KMS-11 (cell line): ENCODE results near the gene TMEM232.

Experiments used
- H2AFZ ChIP-seq: fragments of 200-600 bp; sonication (generic); 2 replicates; pipeline ENCODE4 v1.6.1; 2016; ENCODE audit warnings: antibody characterized with exemption, mixed run types, low read depth
- H3K27ac ChIP-seq: fragments of 200-600 bp; sonication (generic); 2 replicates; pipeline ENCODE4 v1.6.1; 2016; ENCODE audit warnings: mild to moderate bottlenecking, mixed run types
- H3K27me3 ChIP-seq: fragments of 200-600 bp; sonication (generic); 2 replicates; pipeline ENCODE4 v1.6.1; 2017; ENCODE audit warnings: mild to moderate bottlenecking, low read depth, mixed run types, moderate library complexity; ENCODE audit not compliant: insufficient read depth
- H3K36me3 ChIP-seq: fragments of 200-600 bp; sonication (generic); 2 replicates; pipeline ENCODE4 v1.6.1; 2017; ENCODE audit warnings: mild to moderate bottlenecking, mixed run types; ENCODE audit not compliant: insufficient read depth
- H3K4me1 ChIP-seq: fragments of 200-600 bp; sonication (generic); 2 replicates; pipeline ENCODE4 v1.6.1; 2016; ENCODE audit warnings: mild to moderate bottlenecking, low read depth, mixed run types; ENCODE audit not compliant: poor library complexity, severe bottlenecking
- H3K4me2 ChIP-seq: fragments of 200-600 bp; sonication (generic); 2 replicates; pipeline ENCODE4 v1.7.0; 2016; ENCODE audit warnings: mild to moderate bottlenecking, mixed run types
- H3K4me3 ChIP-seq: fragments of 200-600 bp; sonication (generic); IDR thresholded peaks from 2 replicates; pipeline ENCODE4 v1.6.1; 2017; ENCODE audit warnings: low read depth, low read length, mixed read lengths; ENCODE audit not compliant: insufficient read depth
- H3K79me2 ChIP-seq: fragments of 200-600 bp; sonication (generic); 2 replicates; pipeline ENCODE4 v1.6.1; 2016; ENCODE audit warnings: low read depth, mixed run types; ENCODE audit not compliant: insufficient read depth
- H3K9ac ChIP-seq: fragments of 200-600 bp; sonication (generic); 2 replicates; pipeline ENCODE4 v1.6.1; 2016; ENCODE audit warnings: mild to moderate bottlenecking, mixed run types
- H4K20me1 ChIP-seq: fragments of 200-600 bp; sonication (generic); 2 replicates; pipeline ENCODE4 v1.6.1; 2016; ENCODE audit warnings: mild to moderate bottlenecking, mixed run types; ENCODE audit not compliant: insufficient read depth
- CTCF ChIP-seq: fragments of 200-600 bp; sonication (generic); conservative IDR thresholded peaks from 2 replicates; pipeline ENCODE4 v1.6.1; 2017; ENCODE audit warnings: low read depth, mild to moderate bottlenecking, antibody characterized with exemption, low read length, moderate library complexity, mixed read lengths

The TMEM232 gene

GRCh38 chr5:110594866-110595265 lies 131.6 kb downstream of the TMEM232 start:
- H3K36me3 ChIP-seq: no peaks in the 10 kb centered on the region
- no peaks in the 10 kb centered on the region for H4K20me1 ChIP-seq
- no peak for TF ChIP-seq CTCF
- H3K4me2 ChIP-seq: no peak overlapping the region
- H3K4me1 ChIP-seq: no peaks in the 10 kb centered on the region
- no peak overlapping the region for H3K9ac ChIP-seq
- no peak overlapping the region for H3K4me3 ChIP-seq
- no peak overlapping the region for H2AFZ ChIP-seq
- no peaks in the 10 kb centered on the region for H3K27me3 ChIP-seq
- H3K79me2 ChIP-seq: no peaks in the 10 kb centered on the region
- no peak overlapping the region for H3K27ac ChIP-seq

DNA sequence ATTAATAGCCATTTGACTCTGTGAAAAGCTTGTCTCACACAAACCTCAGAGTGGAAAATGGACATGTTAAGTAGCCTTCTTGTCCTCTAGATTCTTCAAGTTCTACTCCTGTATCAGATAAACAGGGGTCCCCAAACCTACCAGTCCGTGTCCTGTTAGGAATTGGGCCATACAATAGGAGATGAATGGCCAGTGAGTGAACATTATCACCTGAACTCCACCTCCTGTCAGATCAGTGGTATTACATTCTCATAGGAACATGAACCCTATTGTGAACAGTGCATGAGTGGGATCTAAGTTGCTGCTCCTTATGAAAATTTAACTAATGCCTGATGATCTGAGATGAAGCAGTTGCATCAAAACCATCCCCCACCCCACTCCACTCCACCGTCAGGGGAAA lies 136.3 kb downstream of the TMEM232 start:
- H3K27ac ChIP-seq: no peak overlapping the region
- no peaks in the 10 kb centered on the region for H4K20me1 ChIP-seq
- no peaks in the 10 kb centered on the region for H3K27me3 ChIP-seq
- TF ChIP-seq CTCF: peak; percentile 74
- H3K36me3 ChIP-seq: no peaks in the 10 kb centered on the region
- no peak overlapping the region for H2AFZ ChIP-seq
- H3K79me2 ChIP-seq: no peaks in the 10 kb centered on the region
- no peak overlapping the region for H3K4me2 ChIP-seq
- no peak overlapping the region for H3K9ac ChIP-seq
- no peak overlapping the region for H3K4me3 ChIP-seq
- no peaks in the 10 kb centered on the region for H3K4me1 ChIP-seq

DNA sequence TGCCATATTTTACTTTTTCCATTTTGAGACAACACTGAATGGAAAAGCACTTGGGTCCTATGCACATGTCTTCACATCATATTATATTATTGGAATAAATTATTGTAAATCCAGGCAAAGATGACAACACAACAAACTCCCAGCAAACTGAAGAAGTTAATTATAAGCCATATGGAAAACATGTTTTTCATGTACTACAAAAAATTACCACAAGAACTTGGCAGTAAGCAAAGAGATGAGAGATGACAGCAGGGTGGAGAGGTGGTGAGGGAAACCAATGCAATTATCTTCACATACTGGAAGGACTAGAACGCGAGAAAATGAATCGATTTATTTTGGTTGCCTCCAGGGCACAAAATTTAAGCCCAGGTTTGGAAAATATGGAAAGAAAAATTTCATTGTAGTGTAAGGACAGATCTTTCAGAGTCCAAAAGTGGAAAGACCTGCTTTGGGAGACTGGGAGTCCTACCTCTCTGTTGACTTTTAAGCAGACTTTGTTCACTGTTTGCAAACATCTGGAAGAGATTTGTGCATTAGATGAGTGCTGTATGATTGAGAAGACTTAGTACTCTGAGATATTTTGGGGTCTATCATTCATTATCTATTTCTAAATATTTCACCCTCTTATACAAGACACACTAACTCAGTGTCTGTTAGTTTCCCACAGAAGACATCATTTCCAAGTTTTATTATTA lies 138.0 kb downstream of the TMEM232 start:
- H3K36me3 ChIP-seq: no peaks in the 10 kb centered on the region
- H3K79me2 ChIP-seq: no peaks in the 10 kb centered on the region
- no peak overlapping the region for H3K4me3 ChIP-seq
- no peak overlapping the region for H3K4me2 ChIP-seq
- H4K20me1 ChIP-seq: no peaks in the 10 kb centered on the region
- H3K4me1 ChIP-seq: no peaks in the 10 kb centered on the region
- H3K27ac ChIP-seq: no peak overlapping the region
- no peak overlapping the region for H2AFZ ChIP-seq
- no peak overlapping the region for H3K9ac ChIP-seq
- no peaks in the 10 kb centered on the region for H3K27me3 ChIP-seq
- TF ChIP-seq CTCF: no peak

GRCh38 chr5:110580625-110581024 lies 145.8 kb downstream of the TMEM232 start:
- no peaks in the 10 kb centered on the region for H3K79me2 ChIP-seq
- no peaks in the 10 kb centered on the region for H3K36me3 ChIP-seq
- no peaks in the 10 kb centered on the region for H3K27me3 ChIP-seq
- H3K4me2 ChIP-seq: no peak overlapping the region
- no peak overlapping the region for H3K27ac ChIP-seq
- no peak for TF ChIP-seq CTCF
- H4K20me1 ChIP-seq: no peaks in the 10 kb centered on the region; the same call in 1 of the 2 replicates
- H3K9ac ChIP-seq: no peak overlapping the region
- H2AFZ ChIP-seq: no peak overlapping the region
- peaks cover 10% of the 10 kb centered on the region for H3K4me1 ChIP-seq
- H3K4me3 ChIP-seq: no peak overlapping the region
